GM18508 (cell line): ENCODE data around the gene CD48.
A peak's percentile ranks its signal among the peaks of the same experiment; 100 is the strongest.

Experiments
- ATAC-seq: cut with Tn5 transposase; IDR thresholded peaks from one replicate; pipeline ENCODE4 v1.9.1; 2021; ENCODE audit warnings: moderate number of reproducible peaks; ENCODE audit not compliant: insufficient read depth, unreplicated experiment

The CD48 gene

DNA sequence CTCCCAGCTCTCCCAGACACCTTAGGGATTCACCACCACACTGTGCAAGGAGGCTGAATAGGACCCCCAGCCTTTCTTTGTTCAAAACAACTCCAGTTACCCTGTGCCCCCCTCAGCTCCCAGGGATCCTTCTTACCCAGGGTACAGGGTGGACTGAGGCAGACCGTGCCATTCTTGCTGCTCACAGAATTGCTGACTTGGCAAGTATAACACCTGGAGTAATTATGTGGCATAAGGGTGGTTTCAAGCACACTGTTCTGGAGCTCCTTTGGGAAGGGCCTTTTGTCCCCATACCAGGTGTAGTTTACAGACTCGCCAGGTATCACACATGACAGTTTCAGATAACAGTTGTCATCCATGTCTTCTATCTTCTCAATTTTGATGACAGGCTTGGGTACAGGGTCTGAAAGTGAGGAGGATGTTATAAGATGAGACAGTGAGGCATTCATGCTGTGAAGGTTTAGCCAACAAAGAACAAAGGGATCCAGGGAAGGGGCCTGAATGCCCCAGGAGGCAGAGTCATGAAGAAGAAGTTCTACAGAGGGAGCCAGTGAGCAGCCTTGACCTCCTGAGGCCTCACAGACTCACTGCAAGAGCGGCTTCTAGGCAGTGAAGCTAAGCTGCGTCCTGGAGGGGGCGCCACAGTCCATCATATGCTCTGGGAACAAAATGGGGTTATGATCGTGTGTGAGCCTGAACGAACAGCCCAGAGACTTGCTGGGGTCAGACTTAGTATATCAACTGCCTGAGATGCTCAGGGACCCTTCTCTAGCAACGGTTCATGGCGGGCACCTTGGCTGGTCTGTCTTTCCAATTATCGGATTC lies 30.3 kb downstream of the CD48 start:
- ATAC-seq = no peak

DNA sequence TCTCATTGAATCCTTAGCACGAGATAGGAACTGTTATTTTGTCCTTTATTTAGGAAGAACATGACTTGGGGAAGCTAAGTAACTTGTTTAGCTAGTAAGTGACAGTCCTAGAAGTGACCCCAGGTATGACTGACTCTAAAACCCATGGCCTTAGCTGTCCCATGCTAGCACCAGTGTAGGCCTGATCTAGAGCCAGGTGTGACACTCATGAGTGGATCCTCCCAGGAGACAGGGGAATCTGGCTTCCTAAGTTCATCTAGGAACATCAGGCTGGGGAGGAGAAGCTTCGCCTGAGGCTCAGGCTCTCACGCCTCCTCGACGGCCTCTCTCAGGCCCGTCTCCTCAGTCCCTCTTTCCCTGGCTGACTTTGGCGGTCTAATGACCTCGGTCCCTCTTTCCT lies 31.2 kb downstream of the CD48 start:
- ATAC-seq = no peak

GRCh38 chr1:160679893-160680292 lies 31.7 kb downstream of the CD48 start:
- no peak for ATAC-seq

- ATAC-seq = no peak
These were observed 34.6 kb downstream of the CD48 start for GRCh38 chr1:160676869-160677597.

DNA sequence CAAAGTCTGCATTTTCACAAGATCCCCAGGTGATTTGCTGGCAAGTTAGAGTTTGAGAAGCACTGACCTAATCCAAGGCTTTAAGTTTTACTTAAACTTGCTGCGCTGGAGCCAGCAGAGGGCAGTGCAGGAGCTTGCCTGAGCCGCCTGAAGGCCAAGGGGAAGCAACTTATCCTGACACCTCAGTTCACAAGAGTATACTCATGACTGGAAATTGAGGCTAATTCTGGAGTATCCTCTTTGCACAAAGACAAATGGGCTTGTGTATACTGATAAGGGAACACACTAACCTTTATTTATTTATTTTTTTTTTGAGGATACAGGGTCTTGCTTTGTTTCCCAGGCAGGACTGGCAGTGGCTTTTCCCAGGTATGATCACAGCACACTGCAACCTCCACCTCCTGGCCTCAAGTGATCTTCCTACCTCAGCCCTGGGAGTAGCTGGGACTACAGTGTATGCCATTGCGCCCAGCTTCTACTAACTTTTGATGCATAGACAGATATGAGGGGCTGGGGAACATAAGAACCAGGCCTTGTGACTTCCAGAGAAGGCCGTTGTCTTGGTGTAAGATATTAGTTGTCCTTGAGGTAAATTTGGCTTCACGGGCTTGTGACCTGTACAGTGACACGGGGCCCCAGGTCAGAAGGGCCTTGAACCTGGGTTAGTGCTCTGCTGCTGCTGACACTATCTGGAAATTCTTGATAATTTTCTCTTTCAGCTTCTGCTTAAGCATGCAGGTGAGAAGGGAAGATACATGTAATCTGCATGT lies 35.8 kb downstream of the CD48 start:
- no peak for ATAC-seq

DNA sequence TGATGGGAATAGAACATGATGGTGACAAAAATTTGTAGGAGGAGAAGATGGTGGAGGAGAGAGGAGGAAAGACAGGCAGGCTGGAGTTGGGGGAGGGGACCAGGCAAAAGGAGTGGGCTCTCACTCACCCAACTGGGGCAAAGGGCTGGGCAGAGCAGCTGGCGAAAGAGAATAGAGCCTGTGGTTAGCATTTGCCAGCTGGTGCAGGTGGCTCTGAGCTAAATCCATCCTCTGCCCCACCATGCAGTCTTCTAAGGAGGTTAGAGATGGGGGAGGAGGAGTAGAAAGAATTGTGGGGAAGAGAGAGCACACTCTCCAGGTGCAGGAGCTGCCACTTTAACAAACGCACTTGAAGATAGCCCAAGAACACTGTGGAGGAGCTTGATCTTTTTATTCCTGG lies 37.2 kb downstream of the CD48 start:
- ATAC-seq = no peak

GRCh38 chr1:160672789-160673695 lies 38.6 kb downstream of the CD48 start:
- ATAC-seq = no peak

- ATAC-seq = no peak
These were observed 39.8 kb downstream of the CD48 start for GRCh38 chr1:160671603-160672517.

DNA sequence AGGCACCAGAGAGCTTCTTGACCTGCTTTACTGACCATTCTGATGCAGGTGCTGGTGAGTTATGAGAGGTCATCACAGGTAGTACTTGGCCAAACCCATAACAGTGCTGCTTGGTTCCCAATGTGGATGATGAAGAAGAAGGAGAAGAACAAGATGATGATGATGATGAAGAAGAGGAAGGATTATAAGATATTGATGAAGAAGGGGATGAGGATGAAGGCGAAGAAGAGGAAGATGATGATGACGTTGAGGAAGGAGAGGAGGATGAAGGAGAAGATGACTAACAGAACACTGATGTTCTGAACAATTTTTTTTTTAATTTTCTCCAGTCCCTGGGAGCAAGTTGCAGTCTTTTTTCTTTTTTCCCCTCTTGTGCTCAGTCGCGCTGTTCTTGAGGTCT lies 40.9 kb downstream of the CD48 start:
- ATAC-seq = no peak

DNA sequence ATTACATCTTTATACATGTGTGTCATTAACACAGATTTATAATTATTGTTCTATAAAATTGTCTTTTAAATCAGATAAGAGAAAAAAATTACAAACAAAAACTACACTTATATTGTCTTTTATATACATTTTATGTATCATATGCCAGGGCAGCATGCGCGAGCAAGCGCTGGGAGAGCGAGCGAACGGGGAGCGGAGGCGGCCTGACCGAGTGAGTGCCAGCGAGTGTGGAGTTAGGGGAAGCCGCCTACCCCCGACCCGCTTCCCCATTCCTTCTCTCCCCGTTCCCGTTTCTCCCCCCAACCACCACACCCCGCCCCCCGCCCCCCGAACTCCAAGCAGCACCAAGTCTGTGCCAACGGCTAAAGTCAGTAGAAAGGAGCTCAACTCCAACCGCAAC lies 41.8 kb downstream of the CD48 start:
- ATAC-seq = no peak

DNA sequence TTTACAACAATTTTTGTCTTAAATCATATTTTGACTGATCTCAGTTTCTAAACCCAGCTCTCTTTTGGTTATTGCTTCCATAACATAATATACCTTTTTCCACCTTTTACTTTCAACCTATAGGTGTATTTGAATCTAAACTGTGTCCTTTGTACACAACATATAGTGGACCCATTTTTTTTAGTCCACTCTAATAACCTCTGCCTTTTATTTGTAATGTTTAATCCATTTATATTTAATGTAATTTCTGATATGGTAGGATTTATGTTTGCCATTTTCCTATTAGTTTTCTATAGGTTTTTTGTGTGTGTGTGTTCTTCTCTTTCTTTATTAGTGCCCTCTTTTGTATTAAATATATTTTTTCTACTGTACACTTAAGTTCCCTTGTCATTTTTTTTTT lies 42.3 kb downstream of the CD48 start:
- no peak for ATAC-seq

DNA sequence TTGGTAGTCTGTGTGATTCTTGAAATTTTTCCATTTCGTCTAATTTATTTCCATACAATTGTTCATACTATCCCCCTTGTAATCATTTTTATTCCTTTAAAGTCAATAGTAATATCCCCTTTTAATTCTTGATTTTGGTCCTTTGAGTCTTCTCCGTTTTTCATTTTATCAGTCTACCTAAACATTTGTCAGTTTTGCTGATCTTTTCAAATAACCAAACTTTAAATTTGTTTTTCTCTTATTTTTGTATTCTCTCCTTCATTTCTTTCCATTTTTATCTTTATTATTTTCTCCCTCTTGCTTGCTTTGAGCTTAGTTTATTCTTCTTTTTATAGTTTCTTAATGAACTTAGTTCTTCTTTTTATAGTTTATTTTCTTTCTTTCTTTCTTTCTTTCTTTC lies 43.7 kb downstream of the CD48 start:
- no peak for ATAC-seq

- ATAC-seq = no peak
These were observed 45.6 kb downstream of the CD48 start for GRCh38 chr1:160666079-160666442.

- no peak for ATAC-seq
These were observed 46.1 kb downstream of the CD48 start for GRCh38 chr1:160665330-160666078.

- ATAC-seq = peak; percentile 38
These were observed 47.0 kb downstream of the CD48 start for GRCh38 chr1:160664573-160665051.

DNA sequence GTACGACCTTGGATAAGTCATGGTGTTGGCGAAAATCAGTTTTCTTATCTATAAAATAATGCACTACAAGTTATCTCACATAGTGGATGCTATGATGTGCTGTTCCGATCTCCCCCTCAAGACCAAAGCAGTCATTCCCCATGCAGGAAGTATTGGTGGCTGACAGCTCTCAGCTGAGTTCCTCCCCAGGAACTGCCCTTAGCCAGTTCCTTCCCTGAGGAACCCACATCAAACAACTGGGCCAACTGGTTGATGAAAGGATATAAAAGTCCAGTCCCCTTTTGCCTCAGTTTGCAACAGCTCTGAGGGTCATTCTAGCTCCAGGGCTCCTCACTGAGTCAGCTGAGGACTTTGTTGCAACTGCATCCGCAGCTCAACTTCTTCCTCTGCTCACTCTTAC lies 48.7 kb downstream of the CD48 start:
- no peak for ATAC-seq

GRCh38 chr1:160659566-160659965 lies 52.1 kb downstream of the CD48 start:
- ATAC-seq = no peak

DNA sequence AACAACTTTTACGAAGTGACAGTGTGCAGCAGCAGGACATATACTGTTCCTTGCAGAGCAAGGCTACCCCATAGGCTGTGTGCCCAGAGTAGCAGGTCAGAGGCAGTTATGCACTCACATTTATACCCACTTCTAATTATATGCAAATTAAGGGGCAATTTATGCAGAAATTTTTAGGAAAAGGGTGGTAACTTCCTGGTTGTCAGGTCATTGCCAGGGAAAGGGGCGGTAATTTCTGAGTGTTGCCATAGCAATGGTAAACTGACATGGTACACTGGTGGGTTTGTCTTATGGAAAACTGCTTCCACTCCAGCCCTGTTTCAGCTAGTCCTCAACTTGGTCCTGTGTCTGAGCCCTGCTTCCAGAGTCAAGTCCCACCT lies 52.8 kb downstream of the CD48 start:
- ATAC-seq = no peak
